HG02943 (cell line): ENCODE results near the gene WWTR1.

Experiments
- ATAC-seq: cut with Tn5 transposase; IDR thresholded peaks from one replicate; pipeline ENCODE4 v1.9.1; 2021; ENCODE audit warnings: mild to moderate bottlenecking, low read depth, moderate library complexity; ENCODE audit not compliant: unreplicated experiment

WWTR1 gene

DNA sequence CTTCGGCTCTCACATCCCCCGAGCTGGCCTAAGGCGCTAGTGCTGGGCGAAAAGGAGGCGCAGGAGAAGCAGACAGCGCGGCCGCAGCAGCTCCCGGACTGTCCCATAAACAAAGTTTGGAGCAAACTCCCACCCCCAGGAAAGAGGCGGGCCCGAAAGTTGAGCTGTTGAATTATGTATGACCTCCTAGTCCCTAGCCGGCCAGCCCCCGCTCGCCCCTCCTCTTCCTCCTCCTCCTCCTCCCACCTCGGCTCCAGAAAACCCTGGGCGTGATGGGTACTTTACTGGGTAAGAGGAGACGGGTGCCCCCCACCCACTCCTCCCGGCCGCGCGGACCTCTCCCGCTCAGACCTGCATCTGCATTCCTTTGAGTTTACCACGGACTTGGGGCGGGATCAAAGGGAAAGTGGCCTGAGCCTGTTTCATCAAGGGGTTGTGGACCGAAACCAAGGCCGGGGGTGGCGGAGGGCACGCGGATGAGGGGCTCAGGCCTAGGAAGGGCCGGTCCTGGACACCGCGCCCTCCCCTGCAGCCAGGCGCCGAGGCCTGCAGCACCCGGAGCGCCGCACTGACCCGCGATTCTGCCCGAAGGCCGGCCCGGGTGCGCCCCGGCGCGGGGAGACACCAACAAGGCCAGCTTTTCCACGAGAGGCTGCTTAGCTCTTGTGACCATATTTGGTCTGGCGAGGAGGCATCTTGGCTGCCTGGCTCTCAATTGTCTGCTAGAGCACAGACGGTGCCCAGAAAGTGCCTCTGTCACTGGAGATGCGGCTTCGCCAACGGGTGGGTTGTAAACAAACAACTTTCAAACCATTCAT lies at the start of gene WWTR1:
TSS of gene WWTR1 (minus strand) at position 100 of the 818 bp plus-strand sequence. CDS start 719 bp downstream, outside the sequence.
- ATAC-seq: peak; percentile 76

DNA sequence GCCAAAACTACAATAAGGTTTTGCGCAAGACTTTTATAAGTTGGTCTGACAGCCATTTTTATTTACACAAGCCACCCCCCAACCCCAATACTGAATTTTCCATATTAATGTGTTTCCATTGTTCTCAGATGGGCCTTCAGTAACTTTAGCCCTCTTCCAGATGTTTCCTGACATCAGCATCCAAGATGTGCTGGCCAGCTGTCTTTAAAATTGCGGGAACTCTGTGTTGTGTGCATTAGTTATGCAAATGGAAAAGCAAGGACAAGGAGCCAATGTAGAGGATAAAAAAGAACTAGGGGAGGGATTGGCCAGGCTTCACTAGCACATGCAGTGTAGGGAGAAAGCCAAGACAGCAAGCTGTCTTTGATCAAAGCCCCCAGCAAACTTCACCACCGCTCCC lies 49.1 kb upstream of the WWTR1 start:
- ATAC-seq: no peak

DNA sequence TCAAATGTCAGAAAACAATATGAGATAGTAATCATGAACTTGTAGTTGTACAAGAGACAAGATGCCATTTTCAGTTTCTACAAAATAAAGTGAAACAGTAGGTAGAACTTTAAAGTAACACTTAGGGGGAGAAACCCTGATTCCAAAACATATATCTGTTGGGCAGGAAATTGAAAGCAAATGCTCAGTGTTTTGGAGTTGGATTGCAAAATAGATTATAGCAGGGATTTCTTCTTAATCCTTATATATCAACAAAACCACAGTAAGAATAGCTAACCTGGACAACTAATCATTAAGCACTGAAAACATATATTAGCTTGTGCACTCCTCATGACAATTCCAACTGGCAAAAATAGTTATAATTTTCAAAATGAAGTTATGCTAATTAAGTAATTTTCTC lies 47.6 kb upstream of the WWTR1 start:
- ATAC-seq: no peak

DNA sequence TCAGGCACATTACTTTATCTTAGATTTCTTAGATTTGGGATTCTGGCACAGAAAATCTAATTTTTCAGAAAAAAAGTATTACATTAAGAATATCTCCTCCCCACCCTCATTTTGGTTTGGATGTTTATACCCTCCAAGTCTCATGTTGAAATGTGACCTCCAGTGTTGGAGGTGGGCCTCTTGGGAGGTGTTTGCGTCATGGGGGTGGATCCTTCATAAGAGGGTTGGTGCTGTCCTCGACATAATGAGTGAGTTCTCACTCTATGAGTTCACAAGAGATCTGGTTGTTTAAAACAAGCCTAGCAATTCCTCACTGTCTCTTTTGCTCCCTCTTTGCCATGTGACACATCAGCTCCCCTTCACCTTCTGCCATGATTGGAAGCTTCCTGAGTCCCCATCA lies 45.6 kb upstream of the WWTR1 start:
- ATAC-seq: no peak

DNA sequence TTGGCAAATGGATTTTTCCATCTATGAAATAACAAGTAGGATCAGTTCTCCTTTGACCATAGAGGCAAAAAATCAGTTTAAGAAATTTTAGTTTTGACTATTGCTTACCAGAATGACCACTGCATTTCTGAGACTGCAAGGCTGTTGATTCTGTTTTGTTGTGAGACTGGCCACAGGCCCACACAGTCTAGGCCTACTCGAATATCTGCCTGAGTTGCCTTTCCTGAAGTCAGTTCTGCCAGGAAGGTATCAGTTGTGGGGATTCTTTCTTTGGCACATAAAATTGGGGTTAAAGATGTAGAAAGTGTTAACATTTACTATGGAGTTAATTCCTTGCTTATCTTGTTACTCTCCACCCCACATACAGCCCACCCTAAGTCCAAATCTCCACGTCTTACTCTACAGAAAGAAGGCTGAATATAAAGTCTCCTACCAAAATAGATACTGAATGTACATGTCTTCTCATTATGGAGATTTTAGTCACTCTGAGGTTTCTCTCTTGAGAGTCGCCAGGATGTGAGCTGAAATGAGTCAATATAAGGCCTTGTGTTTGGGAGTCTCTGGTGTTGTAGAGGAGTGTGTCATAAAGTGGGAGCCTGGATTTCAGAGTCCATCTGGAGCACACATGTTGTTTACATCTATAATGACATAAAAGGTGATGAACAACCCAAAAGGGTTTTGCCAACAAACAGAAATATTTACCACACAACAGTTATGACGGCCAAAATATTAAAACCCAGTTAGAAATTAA lies 45.0 kb upstream of the WWTR1 start:
- no peak for ATAC-seq

DNA sequence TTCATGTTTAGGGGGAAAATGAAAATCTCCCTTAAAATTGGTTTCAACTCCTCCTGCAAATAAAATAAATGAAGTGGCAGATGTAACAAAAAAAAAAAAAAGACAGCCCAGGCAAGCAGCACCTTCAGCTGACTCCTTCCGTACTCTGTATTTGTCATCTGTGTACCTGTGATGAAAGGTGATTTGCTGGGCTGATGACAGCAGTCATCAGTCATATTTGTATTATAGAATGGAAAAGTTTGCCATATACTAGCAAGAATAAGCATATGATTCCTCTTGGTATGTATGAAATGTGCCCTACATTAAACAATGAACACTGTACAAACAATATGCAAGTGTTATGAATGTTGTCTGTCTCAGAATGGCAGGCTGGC lies 44.1 kb upstream of the WWTR1 start:
- no peak for ATAC-seq

DNA sequence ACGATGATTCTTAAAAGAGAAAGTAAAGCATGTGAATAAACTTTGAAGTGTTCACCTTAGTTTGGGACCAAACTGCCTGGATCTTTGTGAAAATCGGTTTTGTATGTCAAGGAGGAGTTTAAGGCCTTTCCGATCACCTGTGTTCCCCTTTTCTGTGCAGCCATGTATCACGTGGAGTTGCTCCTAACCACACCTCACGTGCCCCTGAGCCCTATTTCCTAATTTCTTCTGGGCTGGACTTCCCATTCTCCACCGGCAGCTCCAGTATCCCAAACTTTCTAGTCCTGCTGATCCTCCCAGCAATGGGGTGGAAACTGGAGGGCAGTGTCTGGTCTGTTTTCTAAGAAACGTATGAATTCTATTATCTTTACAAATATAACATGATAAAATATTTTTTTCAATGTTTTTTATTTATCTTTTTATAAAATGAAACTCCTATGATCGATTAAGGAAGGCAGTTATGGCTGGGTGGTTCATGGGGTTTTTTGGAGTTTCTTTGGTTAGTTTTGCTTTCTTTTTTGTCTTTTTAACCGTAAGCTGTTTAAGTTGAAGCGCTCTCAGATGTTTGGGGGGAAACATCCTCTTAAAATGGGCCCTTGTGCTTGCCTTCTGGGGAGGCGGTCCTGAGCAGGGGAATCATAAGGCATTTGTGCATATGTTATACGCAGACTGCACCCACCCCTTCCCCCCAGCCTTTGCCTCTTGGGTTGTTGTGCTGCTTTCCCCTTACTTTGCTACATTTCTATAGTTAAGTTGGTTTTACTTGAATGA lies 43.6 kb upstream of the WWTR1 start:
- ATAC-seq: no peak

DNA sequence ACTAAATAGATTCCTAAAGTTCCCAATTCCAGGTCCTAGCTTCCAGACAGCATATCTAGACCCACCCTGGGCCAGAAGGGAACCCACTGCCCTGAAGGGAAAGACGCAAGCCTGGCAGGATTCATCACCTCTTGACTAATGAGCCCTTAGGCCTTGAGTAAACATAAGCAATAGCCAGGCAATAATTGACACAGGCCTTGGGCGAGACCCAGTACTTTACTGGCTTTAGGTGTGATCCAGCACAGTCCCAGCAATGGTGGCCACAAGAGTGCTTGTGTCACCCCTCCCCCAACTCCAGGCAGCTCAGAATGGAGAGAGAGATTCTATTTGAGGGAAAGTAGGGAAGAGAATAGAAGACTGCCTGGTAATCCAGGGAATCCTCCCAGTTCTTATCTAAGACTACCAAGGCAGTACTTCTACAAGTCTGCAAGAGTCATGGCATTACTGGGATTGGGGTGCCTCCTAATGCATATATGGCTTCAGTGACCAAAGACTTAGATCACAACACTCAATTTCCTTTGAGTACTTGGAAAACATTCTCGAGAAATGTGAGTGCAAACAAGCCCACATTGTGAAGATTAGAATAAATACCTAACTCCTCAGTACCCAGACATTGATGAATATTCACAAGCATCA lies 30.4 kb upstream of the WWTR1 start:
- ATAC-seq: no peak

DNA sequence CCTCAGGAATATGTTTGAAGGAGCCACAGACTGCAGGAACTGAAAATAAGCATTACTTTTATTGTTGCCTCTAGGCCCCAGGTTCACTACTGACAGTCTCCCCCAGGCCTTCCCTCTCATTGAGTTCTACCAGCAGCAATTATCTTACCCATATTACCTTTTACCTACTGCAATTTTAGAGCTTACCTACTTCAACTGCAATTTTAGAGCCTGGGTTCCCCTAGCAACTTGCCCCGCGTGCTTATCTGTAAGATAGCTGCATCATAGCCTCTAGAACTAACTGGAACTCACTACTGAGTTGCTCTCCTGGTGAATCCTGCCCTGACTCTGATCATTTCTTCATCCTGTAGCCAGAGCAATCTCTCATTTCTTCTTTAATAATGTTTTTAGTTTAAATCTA lies 29.2 kb upstream of the WWTR1 start:
- no peak for ATAC-seq

DNA sequence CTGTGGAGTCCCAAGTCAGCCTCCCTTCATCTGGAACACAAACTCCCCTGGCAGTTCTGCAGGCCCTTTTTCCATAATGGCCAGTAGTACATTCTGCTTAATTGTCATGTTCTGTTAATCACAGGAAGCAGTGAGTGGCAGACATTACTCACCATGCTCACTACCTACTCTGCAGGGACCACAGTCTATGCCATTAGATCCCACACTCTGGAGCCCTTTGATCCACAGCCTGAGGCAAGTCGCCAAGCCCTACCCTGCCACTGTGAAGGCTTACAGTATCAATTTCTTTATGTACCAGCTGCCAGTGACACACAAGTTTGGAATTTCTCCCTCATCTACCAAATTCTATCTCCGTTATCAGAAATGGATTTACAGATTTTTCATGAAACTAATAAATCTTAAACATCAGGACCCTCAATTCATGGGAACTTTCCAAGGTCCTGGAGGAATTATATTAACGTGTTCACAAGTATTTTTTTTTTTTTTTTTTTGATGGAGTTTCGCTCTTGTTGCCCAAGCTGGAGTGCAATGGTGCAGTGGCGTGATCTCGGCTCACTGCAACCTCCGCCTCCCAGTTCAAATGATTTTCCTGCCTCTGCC lies 20.6 kb upstream of the WWTR1 start:
- ATAC-seq: no peak

DNA sequence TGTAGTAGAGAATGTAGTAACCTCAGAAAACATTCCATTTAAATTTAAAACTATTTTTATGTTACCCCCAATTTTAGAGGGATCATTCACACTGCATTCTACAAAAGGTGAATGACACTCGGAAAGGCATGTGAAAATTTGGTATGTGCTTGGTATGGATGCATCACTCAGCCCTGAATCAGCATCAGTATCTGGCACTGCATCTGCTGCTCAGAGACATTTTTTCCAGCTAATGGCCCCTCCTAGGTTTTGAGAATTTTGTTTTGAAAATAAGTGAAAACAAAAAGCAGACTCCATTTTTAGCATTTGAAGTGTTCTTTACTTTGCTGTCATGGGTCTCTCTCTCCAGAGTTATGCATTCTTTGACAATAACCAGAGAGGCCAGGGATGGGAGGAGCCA lies 15.6 kb upstream of the WWTR1 start:
- ATAC-seq: no peak

DNA sequence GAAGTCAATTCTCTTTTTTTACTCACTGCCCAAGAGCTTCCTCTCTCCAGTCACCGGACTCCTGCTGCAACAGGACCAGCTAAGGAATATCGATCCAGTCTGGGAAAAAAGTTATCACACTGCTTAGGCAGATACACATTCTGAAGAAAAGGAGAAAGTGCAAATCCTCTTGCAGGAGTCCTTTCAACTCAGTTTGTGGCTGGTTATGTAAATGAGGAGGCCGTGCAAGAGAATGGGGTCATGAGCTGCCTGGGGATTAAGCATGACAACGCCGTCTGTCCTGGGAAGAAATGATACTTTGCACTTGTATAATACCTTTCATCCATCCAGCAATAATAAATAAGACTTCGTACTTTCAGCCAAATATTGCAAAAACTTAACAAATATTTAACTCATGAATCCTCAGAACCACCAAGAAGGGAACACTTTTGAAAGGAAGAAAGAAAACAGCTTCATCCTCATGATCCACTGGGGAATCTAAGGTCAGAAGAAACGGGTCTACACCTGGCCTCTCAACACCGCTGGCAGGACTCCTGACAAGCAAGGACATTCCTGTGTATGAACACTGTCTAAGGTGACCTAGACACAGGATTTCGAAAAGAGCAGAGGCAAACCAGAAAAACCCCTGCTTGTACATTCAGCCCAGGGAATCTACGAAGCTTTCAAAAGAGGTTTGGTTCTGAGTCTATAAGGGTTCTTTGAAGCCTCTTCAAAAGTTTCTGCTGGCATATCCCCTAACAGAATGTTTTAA lies 13.1 kb upstream of the WWTR1 start:
- no peak for ATAC-seq

DNA sequence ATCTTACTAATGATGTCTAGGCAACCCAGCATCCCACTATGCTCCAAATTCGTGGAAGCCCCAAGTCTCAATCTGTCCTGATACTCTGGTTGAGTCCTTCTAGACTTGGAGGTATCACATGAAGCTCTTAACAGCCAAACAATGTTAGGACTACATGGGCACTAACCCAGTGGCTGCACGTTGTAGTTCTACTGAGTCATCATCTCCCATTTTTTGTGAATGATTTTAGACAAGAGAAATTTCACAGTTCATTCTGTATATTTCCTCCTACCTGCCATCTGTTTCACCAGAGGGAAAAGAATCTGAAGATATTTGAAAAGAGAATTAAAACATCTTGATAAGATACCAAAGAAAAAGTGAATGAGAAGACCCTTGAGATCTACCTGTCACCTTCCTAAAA lies 9.8 kb upstream of the WWTR1 start:
- ATAC-seq: no peak

DNA sequence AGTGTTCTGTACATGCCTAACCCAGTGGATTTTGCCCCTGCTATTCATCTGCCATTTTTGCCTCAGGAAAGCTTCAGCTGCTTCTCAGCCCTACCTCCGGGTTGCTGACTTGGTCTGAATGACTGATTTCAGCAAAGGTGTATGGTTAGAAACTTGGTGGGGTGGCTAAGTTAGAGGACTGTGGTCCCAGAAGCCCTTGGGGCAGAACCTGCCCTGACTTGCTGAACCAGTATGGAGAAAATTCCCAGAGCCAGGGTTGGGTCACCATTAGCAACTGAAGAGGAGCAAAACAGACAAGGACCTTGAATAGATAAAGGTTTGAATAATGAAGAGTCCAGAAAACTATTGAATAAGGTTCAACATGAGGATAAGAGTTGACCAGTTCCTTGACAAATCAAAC lies 6.1 kb upstream of the WWTR1 start:
- ATAC-seq: no peak

DNA sequence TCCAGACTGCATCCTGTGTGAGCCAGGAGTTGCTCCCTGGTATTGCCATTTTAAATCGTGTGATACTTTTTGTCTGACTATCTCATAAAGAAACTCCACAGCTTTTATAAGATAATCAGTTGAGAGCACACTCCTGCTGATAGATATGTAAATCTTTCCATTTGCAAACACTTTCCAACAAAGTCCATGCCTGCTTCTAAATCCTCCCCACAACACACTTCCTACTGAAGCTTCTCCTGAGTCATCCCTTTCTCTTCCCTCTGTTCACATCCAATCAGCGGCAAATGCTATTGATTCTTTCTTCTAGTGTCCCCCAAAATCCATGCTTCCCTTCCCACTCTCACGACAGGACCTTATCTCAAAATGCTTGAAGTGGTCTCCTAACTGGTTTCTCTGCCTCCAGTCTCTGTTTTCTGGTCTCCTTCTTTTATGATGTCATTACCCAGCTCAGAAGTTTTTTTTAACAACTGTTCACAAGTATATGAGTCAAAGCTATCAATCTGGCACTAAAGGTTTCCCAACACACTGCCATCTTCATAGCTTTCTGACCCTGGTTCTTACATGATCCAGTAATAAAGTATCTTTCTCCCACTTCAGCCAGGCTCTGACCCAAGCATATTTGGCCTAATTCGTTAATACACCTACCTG lies 4.5 kb upstream of the WWTR1 start:
- ATAC-seq: no peak

DNA sequence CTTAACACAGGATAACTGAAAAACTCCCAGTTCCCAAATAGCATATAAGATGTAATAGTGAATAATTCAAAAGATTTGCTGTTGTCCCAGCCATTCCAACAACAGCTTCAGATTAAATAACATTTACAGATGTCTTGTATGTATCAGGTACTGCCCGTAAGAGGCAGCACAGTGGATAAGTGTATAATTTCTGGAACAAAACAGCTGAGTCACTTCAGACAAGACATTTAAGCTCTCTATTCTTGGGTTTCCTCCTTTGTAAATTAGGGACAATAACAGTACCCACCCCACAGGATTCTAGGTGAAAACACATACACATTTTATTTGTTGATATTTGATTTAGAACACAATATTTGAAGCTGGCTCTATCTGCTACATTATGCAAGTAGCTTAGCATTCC lies 2.6 kb upstream of the WWTR1 start:
- ATAC-seq: no peak

DNA sequence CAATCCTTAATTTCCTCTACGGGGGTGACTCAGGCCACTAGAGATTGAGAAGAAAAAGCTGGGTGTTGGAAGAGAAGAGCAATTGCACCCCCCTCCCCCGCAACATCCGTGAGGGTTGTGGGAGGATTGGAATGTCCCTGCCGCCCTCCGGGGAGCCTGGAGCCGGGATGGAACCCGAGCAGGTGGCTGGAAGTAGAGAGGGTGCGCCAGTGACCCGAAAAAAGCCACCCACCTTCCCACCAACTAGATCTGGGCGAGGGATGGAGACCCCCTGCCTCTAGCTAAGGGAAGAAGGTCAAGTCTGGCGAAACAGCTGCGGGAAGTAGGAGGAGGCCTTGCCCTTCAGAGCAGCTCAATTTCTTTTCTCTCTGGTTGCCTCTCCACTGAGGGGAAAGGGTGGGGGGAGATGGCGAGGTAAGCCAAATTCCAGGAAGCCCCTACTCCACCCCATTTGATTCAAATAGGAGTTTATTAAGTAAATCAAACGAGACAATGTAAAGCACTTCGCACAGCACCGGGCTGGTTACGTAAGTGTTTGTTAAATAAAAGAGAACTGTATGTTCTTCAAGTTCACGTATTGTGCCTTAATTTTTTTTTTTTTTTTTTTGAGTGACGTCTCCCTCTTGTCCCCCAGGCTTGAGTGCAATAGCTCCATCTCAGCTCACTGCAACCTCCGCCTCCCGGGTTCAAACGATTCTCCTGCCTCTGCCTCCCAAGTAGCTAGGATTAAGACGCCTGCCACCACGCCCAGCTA lies 1.1 kb upstream of the WWTR1 start:
- no peak for ATAC-seq

DNA sequence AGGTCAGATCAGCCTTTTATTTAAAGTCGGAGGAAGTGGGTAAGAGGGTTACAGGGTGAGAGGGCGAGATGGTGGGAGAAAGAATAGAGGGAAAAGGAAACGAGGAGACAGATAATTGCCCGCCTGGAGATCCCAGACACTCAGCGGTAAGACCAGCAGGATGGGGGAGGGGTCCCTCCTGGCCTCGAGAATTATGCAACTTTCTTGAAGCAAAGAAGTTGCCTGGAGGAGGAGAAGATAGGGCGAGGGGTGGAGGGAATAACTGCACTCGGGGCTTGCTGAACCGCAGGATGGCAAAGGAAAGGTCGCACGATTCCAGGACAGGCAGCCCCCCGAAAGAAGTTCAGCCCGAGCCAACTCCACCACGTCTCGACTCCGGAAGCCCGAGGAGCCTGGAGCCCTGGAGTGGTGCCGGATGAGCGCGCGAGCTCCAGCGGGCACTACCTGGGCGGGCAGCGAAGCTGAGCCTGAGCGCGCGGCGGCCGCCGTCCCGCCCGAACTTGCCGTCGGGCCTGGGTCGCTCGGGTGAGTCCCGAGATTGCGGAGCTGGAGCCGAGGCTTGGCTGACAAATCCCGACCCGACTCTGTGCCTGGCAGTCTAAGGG lies 402 bp downstream of the WWTR1 start:
- ATAC-seq: peak; percentile 36
